CD4-positive, alpha-beta T cell treated with Interleukin-10 for 1 hour (primary cell): ENCODE results near the gene KRT1.
A peak's percentile ranks its signal among the peaks of the same experiment; 100 is the strongest.

ENCODE experiments used
- DNase-seq: peaks from one replicate; pipeline ENCODE4 v3.0.0-alpha.2; 2020

Gene KRT1

GRCh38 chr12:52698651-52699340 is 18.6 kb upstream of the KRT1 start:
- no peak for DNase-seq

- no peak for DNase-seq
Measured at GRCh38 chr12:52697058-52697582, 16.9 kb upstream of the KRT1 start.

- no peak for DNase-seq
Measured at GRCh38 chr12:52696588-52696987, 16.4 kb upstream of the KRT1 start.

- DNase-seq: no peak
Measured at GRCh38 chr12:52695039-52695438, 14.8 kb upstream of the KRT1 start.

- no peak for DNase-seq
Measured at GRCh38 chr12:52694151-52694550, 13.9 kb upstream of the KRT1 start.

GRCh38 chr12:52693261-52693660 is 13.1 kb upstream of the KRT1 start:
- DNase-seq: no peak

GRCh38 chr12:52692254-52692653 is 12.0 kb upstream of the KRT1 start:
- no peak for DNase-seq

GRCh38 chr12:52691841-52692150 is 11.6 kb upstream of the KRT1 start:
- no peak for DNase-seq

- DNase-seq: peak; percentile 53
Measured at GRCh38 chr12:52691076-52691840, 11.1 kb upstream of the KRT1 start.

GRCh38 chr12:52690351-52691075 is 10.3 kb upstream of the KRT1 start:
- DNase-seq: no peak

- DNase-seq: no peak
Measured at GRCh38 chr12:52689936-52690335, 9.7 kb upstream of the KRT1 start.

GRCh38 chr12:52689239-52689638 is 9.0 kb upstream of the KRT1 start:
- no peak for DNase-seq

- no peak for DNase-seq
Measured at GRCh38 chr12:52688481-52688880, 8.3 kb upstream of the KRT1 start.

- no peak for DNase-seq
Measured at GRCh38 chr12:52687497-52688385, 7.5 kb upstream of the KRT1 start.

GRCh38 chr12:52686756-52687487 is 6.7 kb upstream of the KRT1 start:
- no peak for DNase-seq

- DNase-seq: no peak
Measured at GRCh38 chr12:52686063-52686462, 5.9 kb upstream of the KRT1 start.

GRCh38 chr12:52685406-52685890 is 5.2 kb upstream of the KRT1 start:
- DNase-seq: no peak

GRCh38 chr12:52684431-52684830 is 4.2 kb upstream of the KRT1 start:
- no peak for DNase-seq

GRCh38 chr12:52683575-52684300 is 3.5 kb upstream of the KRT1 start:
- DNase-seq: no peak

GRCh38 chr12:52682938-52683574 is 2.8 kb upstream of the KRT1 start:
- DNase-seq: no peak

GRCh38 chr12:52682381-52682660 is 2.1 kb upstream of the KRT1 start:
- no peak for DNase-seq
